Fibroblast of lung (primary cell): ENCODE results near the gene SPRED1. TPM values are rescaled to one million over a fixed set of nuclear protein-coding genes. Genes with fewer than 3 reads are reported as not detected.

Experiments
- DNase-seq, 2 donors: peaks; one replicate each; pipeline versions ENCODE4 v3.0.0 to v3.0.0-alpha.2; 2010; ENCODE audit warnings: low read depth in 2 of 2
- H2AFZ ChIP-seq: 2 replicates; pipeline ENCODE4 v1.5.1; 2012; ENCODE audit warnings: low read length, control low read depth, inconsistent platforms
- H3K27ac ChIP-seq: 2 replicates; pipeline ENCODE4 v1.5.1; 2011; ENCODE audit warnings: low read length, control low read depth; ENCODE audit not compliant: insufficient read depth
- H3K27me3 ChIP-seq: 2 replicates; pipeline ENCODE4 v1.5.1; 2011; ENCODE audit warnings: mild to moderate bottlenecking, low read length; ENCODE audit not compliant: control insufficient read depth, insufficient read depth
- H3K36me3 ChIP-seq: 2 replicates; pipeline ENCODE4 v1.5.1; 2011; ENCODE audit warnings: low read length; ENCODE audit not compliant: control insufficient read depth, insufficient read depth
- H3K4me1 ChIP-seq: 2 replicates; pipeline ENCODE4 v1.5.1; 2011; ENCODE audit warnings: low read length; ENCODE audit not compliant: control insufficient read depth, insufficient read depth; ENCODE audit errors: extremely low read depth
- H3K4me2 ChIP-seq: 2 replicates; pipeline ENCODE4 v1.5.1; 2011; ENCODE audit warnings: low read length, control low read depth; ENCODE audit not compliant: insufficient read depth; ENCODE audit errors: extremely low read depth
- H3K4me3 ChIP-seq, 4 experiments: fragments of 200-600 bp in 1 of 4; sonication (generic) in 1 of 4; replicated peaks in 1 of 4; 2 replicates each; pipeline ENCODE4 v1.5.1; 2011 to 2016; ENCODE audit warnings: low read length in 4 of 4, low read depth in 3 of 4, mild to moderate bottlenecking in 3 of 4, control low read depth in 2 of 4, inconsistent platforms in 1 of 4, mixed read lengths in 1 of 4; ENCODE audit not compliant: insufficient read depth in 1 of 4; ENCODE audit errors: control extremely low read depth in 1 of 4
- H3K79me2 ChIP-seq: 2 replicates; pipeline ENCODE4 v1.5.1; 2012; ENCODE audit warnings: mild to moderate bottlenecking, low read length, inconsistent platforms; ENCODE audit not compliant: control insufficient read depth, insufficient read depth
- H3K9ac ChIP-seq: 2 replicates; pipeline ENCODE4 v1.5.1; 2011; ENCODE audit warnings: mild to moderate bottlenecking, low read length, control low read depth; ENCODE audit not compliant: insufficient read depth
- H3K9me3 ChIP-seq: 2 replicates; pipeline ENCODE4 v1.5.1; 2012; ENCODE audit warnings: low read depth, low read length; ENCODE audit not compliant: control insufficient read depth, insufficient read depth
- H4K20me1 ChIP-seq: 2 replicates; pipeline ENCODE4 v1.5.1; 2011; ENCODE audit warnings: low read length; ENCODE audit not compliant: control insufficient read depth, insufficient read depth; ENCODE audit errors: extremely low read depth
- EZH2 ChIP-seq: IDR thresholded peaks from 2 replicates; pipeline ENCODE4 v1.5.1; 2012; ENCODE audit warnings: low read length, control low read depth, mild to moderate bottlenecking; ENCODE audit errors: missing control alignments
- polyA plus RNA-seq, 2 donors: library from polyadenylated mRNA; depleted of rRNA in 1 of 2; stranded (reverse) in 1 of 2; unstranded in 1 of 2; fragments of >200 nt; gene quantifications; 2 replicates each; pipeline ENCODE4 v1.2.1, GENCODE V29; 2011 to 2012; ENCODE audit warnings: missing spikeins in 1 of 2
- total RNA-seq: library from RNA; depleted of rRNA; stranded (reverse); fragments of >200 nt; gene quantifications from 2 replicates; pipeline ENCODE4 v1.2.1, GENCODE V29; 2014
- TF ChIP-seq, protein P1 (sequence below), 2 donors: IDR thresholded peaks in 1 of 2; conservative IDR thresholded peaks in 1 of 2; 1 replicate in 1 of 2; 2 replicates in 1 of 2; pipeline ENCODE4 v1.5.1; 2011 to 2012; ENCODE audit warnings: low read length in 2 of 2, control low read depth in 1 of 2, inconsistent platforms in 1 of 2, low read depth in 1 of 2, mild to moderate bottlenecking in 1 of 2

Gene SPRED1
- total and polyA plus RNA-seq, 2 donors (not counting 1 experiment from before 2014, with no cell fraction given): 17.2 to 39.0 TPM

DNA sequence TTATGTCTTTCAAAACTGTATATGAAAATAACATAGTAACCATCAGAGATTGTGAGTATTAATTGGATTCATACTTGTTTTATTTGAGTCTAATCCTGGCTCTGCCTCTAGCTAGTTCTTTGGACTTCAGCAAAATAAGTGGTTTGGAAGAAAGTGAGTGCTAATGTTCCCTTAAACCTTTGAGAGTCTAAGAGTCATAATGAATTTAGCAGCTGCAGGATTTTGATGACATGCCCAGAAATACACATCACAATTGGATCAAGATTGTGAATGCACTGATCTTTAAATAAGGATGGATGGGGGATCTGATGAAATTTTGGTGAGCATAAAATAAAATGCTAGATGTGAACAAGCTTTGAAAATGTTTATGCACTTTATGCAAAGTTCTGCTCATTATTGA lies 121.4 kb downstream of the SPRED1 start:
- Histone ChIP-seq H3K9ac (no peak overlapping the region), H4K20me1 (no peaks in the 10 kb centered on the region), H3K4me2 (no peak overlapping the region), H3K36me3 (no peaks in the 10 kb centered on the region), H3K79me2 (no peaks in the 10 kb centered on the region), H3K27me3 (no peaks in the 10 kb centered on the region), H3K27ac (no peak overlapping the region), H2AFZ (no peak overlapping the region), H3K4me1 (no peaks in the 10 kb centered on the region), H3K9me3 (no peaks in the 10 kb centered on the region), H3K4me3 (no peak overlapping the region)
- TF ChIP-seq, protein P1, sequence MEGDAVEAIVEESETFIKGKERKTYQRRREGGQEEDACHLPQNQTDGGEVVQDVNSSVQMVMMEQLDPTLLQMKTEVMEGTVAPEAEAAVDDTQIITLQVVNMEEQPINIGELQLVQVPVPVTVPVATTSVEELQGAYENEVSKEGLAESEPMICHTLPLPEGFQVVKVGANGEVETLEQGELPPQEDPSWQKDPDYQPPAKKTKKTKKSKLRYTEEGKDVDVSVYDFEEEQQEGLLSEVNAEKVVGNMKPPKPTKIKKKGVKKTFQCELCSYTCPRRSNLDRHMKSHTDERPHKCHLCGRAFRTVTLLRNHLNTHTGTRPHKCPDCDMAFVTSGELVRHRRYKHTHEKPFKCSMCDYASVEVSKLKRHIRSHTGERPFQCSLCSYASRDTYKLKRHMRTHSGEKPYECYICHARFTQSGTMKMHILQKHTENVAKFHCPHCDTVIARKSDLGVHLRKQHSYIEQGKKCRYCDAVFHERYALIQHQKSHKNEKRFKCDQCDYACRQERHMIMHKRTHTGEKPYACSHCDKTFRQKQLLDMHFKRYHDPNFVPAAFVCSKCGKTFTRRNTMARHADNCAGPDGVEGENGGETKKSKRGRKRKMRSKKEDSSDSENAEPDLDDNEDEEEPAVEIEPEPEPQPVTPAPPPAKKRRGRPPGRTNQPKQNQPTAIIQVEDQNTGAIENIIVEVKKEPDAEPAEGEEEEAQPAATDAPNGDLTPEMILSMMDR (conservative IDR thresholded peaks at IDR 0.05 in 1 of 2, IDR thresholded peaks at IDR 0.05 in 1 of 2; ENCODE audit: low read depth in 1 of 2, low read length in 2 of 2): no peak
- DNase-seq: peak in 1 of 2 donors; percentile 11

GRCh38 chr15:38374556-38374955 lies 121.9 kb downstream of the SPRED1 start:
- no peaks in the 10 kb centered on the region for H3K36me3 ChIP-seq
- H3K4me2 ChIP-seq: no peak overlapping the region
- H3K9me3 ChIP-seq: no peaks in the 10 kb centered on the region
- DNase-seq: no peak
- no peak overlapping the region for H3K4me3 ChIP-seq
- no peak overlapping the region for H3K9ac ChIP-seq
- no peaks in the 10 kb centered on the region for H4K20me1 ChIP-seq
- TF ChIP-seq, protein P1 (conservative IDR thresholded peaks at IDR 0.05 in 1 of 2, IDR thresholded peaks at IDR 0.05 in 1 of 2; ENCODE audit: low read depth in 1 of 2, low read length in 2 of 2): no peak
- no peak for TF ChIP-seq EZH2
- no peaks in the 10 kb centered on the region for H3K4me1 ChIP-seq
- H3K27ac ChIP-seq: no peak overlapping the region
- no peak overlapping the region for H2AFZ ChIP-seq
- H3K79me2 ChIP-seq: no peaks in the 10 kb centered on the region
- no peaks in the 10 kb centered on the region for H3K27me3 ChIP-seq

DNA sequence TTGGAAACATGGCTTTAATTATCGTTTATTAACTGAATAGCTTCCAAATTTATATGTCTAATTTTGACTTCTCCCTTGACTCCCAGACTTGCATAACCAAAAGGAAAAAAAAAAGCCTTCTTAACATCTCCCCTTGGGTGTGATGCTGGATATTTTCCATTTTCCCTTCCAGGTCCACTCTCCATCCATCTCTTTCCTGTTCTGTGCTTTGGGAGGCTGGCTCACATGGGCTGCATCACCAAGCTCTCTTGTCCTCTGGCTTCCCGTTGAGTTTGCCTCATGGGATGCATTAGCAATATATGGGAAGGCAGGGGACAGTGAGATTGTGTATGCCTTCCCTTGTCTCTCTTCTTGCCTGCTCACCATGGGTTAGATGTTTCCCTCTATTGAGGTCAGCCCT lies 123.4 kb downstream of the SPRED1 start:
- no peaks in the 10 kb centered on the region for H3K79me2 ChIP-seq
- H2AFZ ChIP-seq: no peak overlapping the region
- no peaks in the 10 kb centered on the region for H3K27me3 ChIP-seq
- H3K4me1 ChIP-seq: no peaks in the 10 kb centered on the region
- no peak overlapping the region for H3K9ac ChIP-seq
- H4K20me1 ChIP-seq: no peaks in the 10 kb centered on the region
- no peak for TF ChIP-seq EZH2
- TF ChIP-seq, protein P1 (conservative IDR thresholded peaks at IDR 0.05 in 1 of 2, IDR thresholded peaks at IDR 0.05 in 1 of 2; ENCODE audit: low read depth in 1 of 2, low read length in 2 of 2): no peak
- no peak overlapping the region for H3K4me3 ChIP-seq
- H3K36me3 ChIP-seq: no peaks in the 10 kb centered on the region
- no peak for DNase-seq
- no peak overlapping the region for H3K27ac ChIP-seq
- H3K9me3 ChIP-seq: no peaks in the 10 kb centered on the region
- H3K4me2 ChIP-seq: no peak overlapping the region
